Stimulated activated CD4-positive, alpha-beta T cell treated with anti-CD3 and anti-CD28 coated beads, Interleukin-15, amount 100 ng/mL, for 1 hour (primary cell): Measurements from ENCODE around the gene RERG.

ENCODE experiments used
- DNase-seq, 2 donors: peaks; one replicate each; pipeline ENCODE4 v3.0.0-alpha.2; 2020; ENCODE audit warnings: low read depth in 1 of 2, low spot score in 1 of 2

RERG gene

DNA sequence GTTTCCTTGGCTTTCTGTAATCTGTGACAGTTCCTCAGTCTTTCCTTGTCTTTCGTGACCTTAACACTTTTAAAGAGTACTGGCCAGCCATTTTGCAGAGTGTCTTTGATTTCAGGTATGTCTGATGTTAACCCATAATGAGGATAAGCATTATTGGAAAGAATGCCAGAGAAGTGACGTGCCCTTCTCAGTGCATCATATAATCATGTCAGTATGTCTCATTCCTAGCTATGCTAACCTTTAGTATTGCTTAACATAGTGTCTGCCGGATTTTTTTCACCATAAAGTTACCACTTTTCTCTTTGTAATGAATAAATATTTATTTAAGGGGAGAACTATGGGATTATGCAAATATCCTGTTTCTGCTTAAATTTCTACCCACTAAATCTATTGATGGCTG is 28.5 kb downstream of the RERG start:
- no peak for DNase-seq

DNA sequence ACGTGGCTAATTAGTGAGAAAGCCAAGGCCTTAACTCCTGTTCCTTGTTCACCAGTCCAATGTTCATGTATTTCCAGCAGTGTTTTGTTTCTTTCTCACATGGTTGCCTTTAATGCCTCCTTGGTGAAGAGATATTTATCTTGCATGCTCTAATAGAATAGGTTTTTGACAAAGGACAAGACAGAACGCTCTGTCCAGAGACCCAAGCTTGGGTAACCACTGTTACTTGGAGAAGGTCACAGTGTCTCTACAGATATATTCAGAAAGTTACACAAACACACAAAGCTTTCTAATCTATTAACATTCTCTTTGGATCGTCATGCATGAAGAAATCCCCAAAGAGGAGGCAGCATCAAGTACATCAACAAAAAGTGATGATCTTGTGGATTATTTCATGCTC is 33.1 kb downstream of the RERG start:
- no peak for DNase-seq

DNA sequence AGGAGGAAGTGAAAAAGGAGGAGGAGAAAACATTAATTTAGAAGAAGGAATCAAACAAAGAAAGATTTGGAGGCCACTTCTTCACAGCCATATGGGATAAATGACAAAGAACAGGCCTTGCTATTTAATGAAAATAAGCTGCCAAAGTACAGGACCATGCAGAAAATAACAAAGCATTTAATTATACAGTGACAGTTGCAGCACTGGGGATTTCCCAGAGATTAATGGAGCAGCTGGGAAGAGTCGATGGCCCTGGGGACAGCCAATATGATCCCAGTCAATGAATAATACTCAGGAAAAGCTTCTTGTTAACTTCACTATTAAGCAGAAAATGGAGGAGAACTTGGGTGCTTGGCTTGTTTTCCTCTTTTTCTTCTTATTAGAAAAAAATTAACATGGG is 34.6 kb downstream of the RERG start:
- DNase-seq, result no peak

DNA sequence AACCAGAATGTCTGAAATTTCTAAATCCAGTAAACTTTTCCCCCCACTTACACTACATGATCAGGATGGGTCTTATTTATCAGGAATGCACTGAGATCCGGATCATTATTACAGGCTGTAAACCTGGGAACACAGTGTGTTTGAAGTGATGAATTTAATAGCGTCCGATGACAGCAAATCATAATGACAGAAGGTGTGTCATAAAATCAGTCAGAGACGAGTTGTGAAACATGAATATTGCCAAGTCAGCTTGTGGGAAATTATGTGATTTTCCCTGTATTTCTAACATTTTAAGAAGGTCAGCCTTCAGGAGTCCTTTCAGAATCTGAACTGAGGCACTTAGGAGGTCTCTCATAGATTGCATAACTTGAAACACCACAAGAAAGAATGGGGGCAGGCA is 36.7 kb downstream of the RERG start:
- DNase-seq, result no peak

DNA sequence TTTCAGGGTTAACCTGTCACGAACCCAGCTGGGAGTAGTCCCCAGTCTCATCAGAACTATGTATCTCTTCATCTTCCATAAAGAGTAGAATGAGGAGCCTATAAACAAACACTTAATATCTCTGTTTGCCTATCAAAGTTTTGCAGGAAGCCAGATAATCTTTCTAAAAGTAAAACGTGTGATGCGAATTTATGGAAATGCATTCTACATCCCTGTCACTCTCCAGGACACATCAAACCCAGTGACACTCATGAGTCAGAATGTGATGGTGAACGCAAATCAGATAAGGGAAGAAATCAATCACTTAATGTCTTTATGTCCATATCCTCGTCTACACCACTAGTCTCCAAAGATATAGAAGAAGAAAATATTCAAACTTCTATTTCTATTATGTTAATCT is 37.4 kb downstream of the RERG start:
- DNase-seq, result no peak

DNA sequence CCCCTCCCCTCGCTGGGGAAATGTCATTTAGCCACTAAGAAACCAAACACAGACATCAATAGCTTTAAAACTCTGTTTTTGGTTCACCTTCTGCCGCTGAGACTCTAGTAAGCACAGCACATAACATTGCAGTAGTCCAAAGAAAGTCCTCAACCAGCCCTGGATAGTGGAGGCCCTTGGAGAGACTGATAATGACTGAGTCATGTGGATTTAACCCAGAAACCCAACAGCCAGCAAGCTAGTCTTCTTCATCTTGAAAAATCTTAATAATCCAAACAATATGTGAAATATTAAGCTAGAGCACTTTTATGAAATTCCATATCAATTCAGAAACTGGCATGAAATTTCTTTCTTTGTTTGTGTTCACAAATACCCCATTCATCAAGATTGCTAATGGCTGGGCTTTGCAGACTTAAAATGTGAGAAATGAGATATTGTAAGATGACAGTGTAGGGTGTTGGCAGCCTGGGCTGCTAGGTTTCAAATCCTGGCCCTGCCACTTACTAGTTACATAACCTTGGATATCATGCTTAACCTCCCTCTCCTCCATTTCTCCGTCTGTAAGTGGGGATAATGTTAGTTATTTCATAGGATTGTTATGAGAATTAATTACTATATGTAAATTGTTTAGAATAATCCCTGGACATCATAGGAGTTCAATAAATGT is 40.1 kb downstream of the RERG start:
- no peak for DNase-seq

DNA sequence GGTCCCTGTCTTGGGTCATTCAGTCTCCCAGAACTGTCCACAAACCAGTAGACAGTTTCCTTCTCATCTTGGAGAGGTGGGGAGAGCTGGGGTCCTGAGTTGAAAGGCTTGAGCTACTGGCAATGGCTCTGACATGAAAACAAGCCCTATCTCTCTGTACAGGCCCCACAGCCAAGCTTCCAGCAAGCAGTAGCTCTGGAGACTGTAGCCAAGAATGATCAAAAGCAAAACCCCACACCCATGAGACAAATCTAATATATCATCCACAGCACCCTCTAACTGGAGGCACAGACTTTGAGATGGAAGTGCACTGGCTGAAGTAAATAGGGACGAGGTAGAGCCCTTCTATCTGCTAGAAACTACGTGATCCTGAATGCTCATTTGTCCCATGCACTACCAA is 40.9 kb downstream of the RERG start:
- no peak for DNase-seq

- no peak for DNase-seq
Observed at GRCh38 chr12:15179672-15180071, 41.5 kb downstream of the RERG start.

- no peak for DNase-seq
Observed at GRCh38 chr12:15173142-15173541, 48.1 kb downstream of the RERG start.

- no peak for DNase-seq
Observed at GRCh38 chr12:15172060-15172822, 49.0 kb downstream of the RERG start.

- no peak for DNase-seq
Observed at GRCh38 chr12:15171012-15171655, 50.1 kb downstream of the RERG start.

GRCh38 chr12:15168026-15168678 is 53.1 kb downstream of the RERG start:
- DNase-seq, result no peak

- no peak for DNase-seq
Observed at GRCh38 chr12:15165012-15165659, 56.1 kb downstream of the RERG start.

DNA sequence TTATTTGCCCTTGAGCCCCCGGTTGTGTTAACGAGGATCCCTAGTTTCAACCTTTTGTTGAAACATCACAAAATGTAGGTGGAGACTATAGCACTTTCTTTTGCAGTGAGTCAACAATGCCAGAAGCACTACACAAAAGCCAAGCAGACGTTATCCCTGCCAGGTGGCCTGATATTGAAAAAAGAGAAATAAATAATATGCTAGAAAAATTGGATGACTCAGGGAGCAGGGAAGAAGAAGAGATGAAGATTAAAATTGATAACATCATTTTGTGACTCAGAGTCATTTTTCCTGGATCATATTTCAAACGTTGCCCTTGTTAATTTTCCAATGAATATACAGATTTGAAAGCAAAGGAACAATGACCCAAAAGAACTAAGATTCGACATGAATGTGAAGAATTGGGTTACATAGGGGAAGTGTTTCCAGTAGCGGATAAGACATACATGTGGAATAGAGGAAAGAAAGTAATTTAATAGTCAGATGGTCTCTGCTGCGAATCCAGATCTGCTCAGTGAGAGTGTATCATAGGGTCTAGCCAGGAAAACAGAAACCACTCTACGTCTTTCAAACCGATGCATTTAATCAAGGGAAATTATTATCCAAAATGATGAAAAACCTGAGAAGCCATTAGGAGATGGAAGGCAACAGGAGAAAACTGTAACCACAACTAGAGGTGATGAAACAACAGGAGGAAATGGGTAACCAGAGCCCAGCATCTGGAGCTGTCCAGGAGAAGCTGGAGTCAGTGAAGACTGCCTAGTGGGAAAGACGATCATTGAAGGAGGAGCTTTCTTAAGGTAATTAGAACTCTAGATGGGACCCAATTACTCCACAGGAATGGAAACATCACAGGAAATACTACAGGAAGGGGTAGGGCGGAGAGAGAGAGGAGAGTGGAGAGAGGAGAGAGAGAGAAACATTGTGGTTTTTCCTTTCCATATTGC is 57.9 kb downstream of the RERG start:
- no peak for DNase-seq

DNA sequence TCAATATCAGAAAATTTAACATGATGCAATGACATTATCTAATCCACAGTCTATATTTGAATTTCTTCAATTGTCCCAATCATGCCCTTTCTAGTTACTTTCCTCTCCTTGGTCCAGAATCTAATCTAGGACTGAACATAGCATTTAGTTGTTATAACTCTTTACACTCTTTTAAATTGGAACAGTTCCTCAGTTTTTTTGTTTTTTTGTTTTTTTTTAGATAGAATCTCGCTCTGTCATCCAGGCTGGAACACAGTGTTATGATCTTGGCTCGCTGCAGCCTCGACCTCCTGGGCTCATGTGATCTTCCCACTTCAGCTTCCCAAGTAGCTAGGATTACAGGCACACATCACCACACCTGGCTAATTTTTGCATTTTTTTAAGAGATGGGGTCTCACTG is 63.1 kb downstream of the RERG start:
- DNase-seq, result no peak

DNA sequence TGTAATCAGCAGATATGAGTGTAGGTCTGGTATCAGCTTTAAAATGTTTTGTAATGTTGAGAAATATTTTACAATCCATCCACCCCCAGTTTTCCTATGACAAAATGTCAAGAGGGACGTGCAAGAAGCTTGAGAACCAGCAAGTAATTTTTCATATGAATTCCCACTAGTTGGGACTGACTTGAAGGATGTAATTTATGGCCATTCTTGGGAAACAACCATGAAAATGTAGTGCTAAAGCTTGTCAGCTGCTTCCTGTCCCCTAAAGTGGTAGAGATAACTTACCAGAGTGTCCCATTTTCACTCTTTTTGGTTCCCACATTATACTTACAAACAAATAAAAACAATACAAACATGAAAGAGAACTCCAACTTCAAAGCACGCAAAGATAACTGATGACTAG is 63.9 kb downstream of the RERG start:
- no peak for DNase-seq

GRCh38 chr12:15155271-15155670 is 65.9 kb downstream of the RERG start:
- DNase-seq, result no peak

- no peak for DNase-seq
Observed at GRCh38 chr12:15154103-15154502, 67.1 kb downstream of the RERG start.

GRCh38 chr12:15152868-15153267 is 68.3 kb downstream of the RERG start:
- no peak for DNase-seq

DNA sequence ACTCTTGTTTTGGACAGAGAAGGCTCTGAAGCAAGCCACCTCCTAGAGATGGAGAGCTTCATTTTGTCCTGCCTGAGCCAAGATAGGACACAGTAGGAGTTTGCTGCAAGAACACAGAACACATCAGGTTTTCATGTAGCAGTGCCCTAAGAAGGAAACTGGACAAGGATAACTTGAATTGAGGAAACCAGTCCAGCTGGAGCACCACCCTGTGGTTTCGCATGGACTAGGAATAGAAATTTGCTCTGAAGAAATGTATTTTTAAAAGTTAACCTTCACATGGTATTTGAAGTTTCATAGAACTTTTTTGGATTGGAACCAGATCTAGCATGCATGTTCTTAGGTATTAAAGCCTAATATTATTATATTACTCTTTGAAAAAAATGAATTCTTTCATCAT is 68.8 kb downstream of the RERG start:
- no peak for DNase-seq
